Testis (tissue), 2 donors: ENCODE data around the gene RASGRP3.

Experiments used
- POLR2A ChIP-seq: fragments of 450-650 bp; IDR thresholded peaks from one replicate; pipeline ENCODE4 v1.6.1; 2017; ENCODE audit warnings: antibody characterized with exemption, mild to moderate bottlenecking, moderate library complexity
- TF ChIP-seq, protein P1 (sequence below), 3 experiments: fragments of 450-650 bp in 2 of 3; fragments of 200-600 bp in 1 of 3; sonication (generic) in 1 of 3; IDR thresholded peaks; one replicate each; pipeline ENCODE4 v1.5.1; 2016 to 2019; ENCODE audit warnings: antibody characterized with exemption in 3 of 3, mild to moderate bottlenecking in 2 of 3, moderate library complexity in 1 of 3

DNA sequence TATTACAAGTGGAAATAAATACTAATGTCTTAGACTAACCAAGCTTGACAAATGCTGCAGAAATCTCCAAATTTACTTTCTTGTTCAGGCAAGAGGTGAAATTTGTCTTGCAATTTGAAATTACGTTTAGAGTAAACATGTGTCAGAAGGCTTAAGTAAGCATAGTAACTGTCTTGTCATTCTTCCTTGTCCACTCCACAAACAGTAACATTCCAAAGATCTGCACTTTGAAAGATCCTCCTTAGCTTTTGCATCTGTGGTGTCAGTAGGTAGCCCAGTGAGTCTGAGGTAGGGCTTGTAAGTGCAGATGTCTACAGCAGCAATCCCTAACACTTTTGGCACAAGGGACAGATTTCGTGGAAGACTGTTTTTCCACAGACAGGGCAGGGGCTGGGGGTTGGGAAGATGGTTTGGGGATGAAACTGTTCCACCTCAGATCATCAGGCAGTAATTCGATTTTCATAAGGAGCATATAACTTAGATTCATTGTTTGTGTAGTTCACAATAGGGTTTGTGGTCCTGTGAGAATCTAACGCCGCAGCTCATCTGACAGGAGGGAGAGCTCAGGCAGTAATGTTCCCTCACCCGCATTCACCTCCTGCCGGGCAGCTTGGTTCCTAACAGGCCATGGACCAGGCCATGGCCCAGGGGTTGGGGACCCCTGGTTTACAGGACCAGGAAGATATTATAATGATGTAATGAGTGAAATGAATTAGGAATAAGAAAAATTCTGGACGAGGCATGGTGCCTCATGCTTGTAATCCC is 18.6 kb downstream of the RASGRP3 start:
- TF ChIP-seq, protein P1, sequence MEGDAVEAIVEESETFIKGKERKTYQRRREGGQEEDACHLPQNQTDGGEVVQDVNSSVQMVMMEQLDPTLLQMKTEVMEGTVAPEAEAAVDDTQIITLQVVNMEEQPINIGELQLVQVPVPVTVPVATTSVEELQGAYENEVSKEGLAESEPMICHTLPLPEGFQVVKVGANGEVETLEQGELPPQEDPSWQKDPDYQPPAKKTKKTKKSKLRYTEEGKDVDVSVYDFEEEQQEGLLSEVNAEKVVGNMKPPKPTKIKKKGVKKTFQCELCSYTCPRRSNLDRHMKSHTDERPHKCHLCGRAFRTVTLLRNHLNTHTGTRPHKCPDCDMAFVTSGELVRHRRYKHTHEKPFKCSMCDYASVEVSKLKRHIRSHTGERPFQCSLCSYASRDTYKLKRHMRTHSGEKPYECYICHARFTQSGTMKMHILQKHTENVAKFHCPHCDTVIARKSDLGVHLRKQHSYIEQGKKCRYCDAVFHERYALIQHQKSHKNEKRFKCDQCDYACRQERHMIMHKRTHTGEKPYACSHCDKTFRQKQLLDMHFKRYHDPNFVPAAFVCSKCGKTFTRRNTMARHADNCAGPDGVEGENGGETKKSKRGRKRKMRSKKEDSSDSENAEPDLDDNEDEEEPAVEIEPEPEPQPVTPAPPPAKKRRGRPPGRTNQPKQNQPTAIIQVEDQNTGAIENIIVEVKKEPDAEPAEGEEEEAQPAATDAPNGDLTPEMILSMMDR (IDR thresholded peaks at IDR 0.05) = no peak
- TF ChIP-seq POLR2A = no peak
